GM12892 (cell line): ENCODE results near the gene DHDDS.
A peak's percentile ranks its signal among the peaks of the same experiment; 100 is the strongest.

Experiments
- POLR2A ChIP-seq: IDR thresholded peaks from 2 replicates; pipeline ENCODE4 v1.6.1; 2011; ENCODE audit warnings: low read depth, low read length, control low read depth
- POLR2AphosphoS5 ChIP-seq: IDR thresholded peaks from 2 replicates; pipeline ENCODE4 v1.6.1; 2011; ENCODE audit warnings: low read depth, low read length, control low read depth

DNA sequence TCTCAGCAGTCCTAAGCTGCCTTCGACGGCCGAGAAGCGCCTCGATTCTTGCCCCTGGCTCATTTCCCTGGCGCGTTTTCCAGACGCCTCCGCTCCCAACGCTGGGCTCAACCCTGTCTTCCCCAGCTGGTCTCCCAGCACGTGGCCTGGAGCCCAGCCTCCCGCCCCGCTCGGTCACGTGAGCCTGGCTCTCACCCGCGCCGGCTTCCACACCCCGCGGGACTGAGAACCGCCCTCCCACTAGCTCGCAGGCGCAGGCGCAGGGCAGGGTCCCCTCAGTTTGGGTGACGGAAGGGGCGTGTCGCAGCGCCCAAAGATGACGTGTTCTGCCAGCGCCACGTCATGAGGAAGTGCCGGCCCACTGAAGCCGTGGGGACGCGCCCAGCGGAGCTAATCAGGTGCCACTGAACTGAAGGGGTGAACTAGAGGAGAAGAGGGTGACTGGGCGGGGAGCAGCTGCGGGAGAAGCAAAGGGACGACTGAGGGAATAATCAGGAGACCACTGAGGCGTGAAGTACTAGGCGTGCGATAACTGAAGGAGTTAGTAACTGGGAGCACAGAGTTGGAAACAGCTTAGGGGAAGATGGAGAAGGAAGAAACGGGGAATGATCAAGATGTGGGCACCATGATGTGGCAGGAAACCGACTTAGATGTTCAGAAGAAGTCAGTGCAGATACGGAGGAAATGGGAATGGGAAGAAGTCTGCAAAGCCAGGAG is at the start of gene DHDDS:
- peak; percentile 88 for TF ChIP-seq POLR2A
- TF ChIP-seq POLR2AphosphoS5: peak; percentile 94
